CD4-positive, alpha-beta T cell treated with Interleukin-4 for 1 hour (primary cell): ENCODE results near the gene PRSS56.

Experiments
- DNase-seq, 2 donors: peaks; one replicate each; pipeline ENCODE4 v3.0.0-alpha.2; 2020 to 2022

PRSS56 gene

GRCh38 chr2:232502911-232503808 lies 17.0 kb upstream of the PRSS56 start:
- DNase-seq = peak; percentile 5 to 30

GRCh38 chr2:232503809-232504323 lies 16.3 kb upstream of the PRSS56 start:
- no peak for DNase-seq

DNA sequence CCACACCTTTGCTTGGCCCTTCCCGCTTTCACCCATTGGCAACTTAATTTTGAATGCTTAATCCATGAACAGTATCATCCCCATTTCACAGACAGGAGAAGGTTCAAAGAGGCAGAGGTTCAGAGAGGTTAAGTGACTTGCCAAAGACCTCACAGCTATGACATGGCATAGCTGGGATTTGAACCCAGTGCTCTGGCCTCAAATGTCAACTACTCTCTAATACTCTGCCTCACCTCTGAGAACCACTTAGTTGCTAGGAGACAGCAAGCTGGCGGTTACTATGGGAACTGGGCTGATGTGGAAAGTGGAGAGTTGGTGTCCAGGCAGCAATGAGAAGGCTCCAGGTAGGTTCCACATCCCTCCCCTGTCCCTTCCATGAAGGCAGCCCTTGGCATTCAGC lies 15.8 kb upstream of the PRSS56 start:
- no peak for DNase-seq

GRCh38 chr2:232505856-232506255 lies 14.3 kb upstream of the PRSS56 start:
- DNase-seq = no peak

GRCh38 chr2:232506709-232507108 lies 13.5 kb upstream of the PRSS56 start:
- no peak for DNase-seq

GRCh38 chr2:232508251-232508650 lies 11.9 kb upstream of the PRSS56 start:
- DNase-seq = no peak

GRCh38 chr2:232511336-232511890 lies 8.8 kb upstream of the PRSS56 start:
- no peak for DNase-seq

- no peak for DNase-seq
These were observed 7.6 kb upstream of the PRSS56 start for GRCh38 chr2:232512602-232513001.

- no peak for DNase-seq
These were observed 6.8 kb upstream of the PRSS56 start for GRCh38 chr2:232513353-232513752.

- DNase-seq = no peak
These were observed 4.5 kb upstream of the PRSS56 start for GRCh38 chr2:232515639-232516038.

DNA sequence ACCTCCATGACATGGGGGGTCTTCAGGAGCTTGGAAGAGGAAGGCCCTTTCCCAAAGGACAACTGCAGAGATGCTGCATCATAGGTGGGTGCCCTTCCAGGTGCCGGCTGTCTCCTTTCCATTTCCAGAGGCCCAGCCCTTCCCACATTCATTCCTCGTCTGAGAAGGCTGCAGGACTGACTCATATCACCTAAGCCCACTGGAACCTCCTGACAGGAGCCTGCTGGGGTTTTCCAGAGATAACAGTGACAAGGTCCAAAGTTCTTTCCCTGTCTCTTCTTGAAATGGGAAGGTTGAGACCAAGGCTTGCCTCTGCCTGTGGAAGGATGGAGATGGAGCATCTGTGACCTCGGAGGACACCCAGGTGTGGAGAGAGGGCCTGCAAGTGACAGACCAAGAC lies 3.6 kb upstream of the PRSS56 start:
- DNase-seq = no peak

DNA sequence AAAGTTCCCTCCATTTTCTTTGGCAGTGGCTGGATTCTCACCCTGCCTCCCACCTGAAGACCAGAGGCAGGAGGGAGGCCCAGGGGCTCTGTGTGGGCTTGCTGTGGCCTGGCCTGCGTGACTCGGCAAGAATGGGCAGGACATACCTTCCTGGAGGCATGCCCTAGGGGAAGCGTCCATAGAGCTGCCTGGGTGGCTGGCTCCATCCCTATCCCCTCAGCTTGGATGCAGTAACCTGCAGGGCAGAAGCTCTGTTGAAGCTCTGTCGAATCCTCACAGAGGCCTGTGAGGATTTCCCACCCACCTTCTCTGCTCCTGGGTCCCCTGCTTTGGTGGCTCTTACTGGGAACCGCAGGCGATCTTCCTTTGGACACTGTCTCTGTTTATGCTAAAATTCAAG lies 1.3 kb upstream of the PRSS56 start:
- DNase-seq = no peak

DNA sequence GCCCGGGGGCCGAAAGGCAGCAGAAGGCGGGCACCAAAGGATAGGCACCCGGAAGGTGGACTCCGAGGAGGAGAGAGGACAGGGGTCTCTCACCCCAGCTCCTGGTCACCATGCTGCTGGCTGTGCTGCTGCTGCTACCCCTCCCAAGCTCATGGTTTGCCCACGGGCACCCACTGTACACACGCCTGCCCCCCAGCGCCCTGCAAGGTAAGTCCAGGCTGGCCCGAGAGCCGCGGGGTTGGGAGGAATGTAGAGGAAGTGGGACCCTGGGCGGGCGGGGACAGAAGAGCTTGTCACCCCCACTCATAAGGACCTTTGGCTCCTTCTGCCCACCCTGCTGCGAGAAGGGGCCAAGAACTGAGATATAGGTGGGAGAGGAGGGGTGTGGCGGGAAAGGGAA lies 301 bp downstream of the PRSS56 start:
- DNase-seq = no peak

DNA sequence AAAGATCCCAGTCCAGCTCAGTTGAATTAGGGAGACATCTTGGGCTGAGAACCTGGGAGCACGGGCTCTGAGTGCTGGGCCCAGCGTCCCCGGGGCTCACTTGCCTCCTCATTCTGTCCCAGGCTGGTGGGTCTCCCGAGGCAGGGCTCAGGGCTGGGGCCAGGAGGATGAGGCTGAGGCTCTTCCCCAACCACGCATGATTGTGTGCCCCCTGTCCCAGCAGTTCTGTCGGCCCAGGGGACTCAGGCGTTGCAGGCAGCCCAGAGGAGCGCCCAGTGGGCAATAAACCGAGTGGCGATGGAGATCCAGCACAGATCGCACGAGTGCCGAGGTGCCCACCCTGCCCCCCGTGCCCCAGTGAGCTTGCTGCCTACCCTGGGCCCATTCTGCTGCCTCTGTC lies 910 bp downstream of the PRSS56 start:
- no peak for DNase-seq

DNA sequence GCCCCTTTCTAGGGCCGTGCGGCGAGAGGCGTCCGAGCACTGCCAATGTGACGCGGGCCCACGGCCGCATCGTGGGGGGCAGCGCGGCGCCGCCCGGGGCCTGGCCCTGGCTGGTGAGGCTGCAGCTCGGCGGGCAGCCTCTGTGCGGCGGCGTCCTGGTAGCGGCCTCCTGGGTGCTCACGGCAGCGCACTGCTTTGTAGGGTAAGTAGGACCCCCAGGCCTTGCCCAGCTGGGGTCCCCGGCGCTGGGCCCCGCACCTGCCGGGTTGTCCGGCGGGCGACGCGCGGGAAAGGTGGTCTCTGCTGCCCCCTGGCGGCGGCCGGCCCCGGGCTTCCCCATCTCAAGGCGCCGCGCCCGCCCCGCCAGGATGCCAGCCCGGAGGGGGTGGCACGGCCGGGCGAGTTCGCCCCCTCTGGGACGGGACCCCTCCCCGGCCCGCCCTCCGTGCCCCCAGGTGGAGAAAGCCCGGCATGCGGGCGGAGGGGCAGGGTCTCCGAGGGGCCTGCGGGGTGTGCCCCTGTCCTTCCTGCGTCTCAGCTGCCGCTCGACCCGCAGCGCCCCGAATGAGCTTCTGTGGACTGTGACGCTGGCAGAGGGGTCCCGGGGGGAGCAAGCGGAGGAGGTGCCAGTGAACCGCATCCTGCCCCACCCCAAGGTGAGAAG lies 1.9 kb downstream of the PRSS56 start:
- DNase-seq = peak; percentile 45 to 52

GRCh38 chr2:232522623-232523401 lies 2.6 kb downstream of the PRSS56 start:
- DNase-seq = no peak

- DNase-seq = no peak
These were observed 3.2 kb downstream of the PRSS56 start for GRCh38 chr2:232523402-232523681.

- DNase-seq = no peak
These were observed 3.8 kb downstream of the PRSS56 start for GRCh38 chr2:232523682-232524597.

GRCh38 chr2:232524771-232525170 lies 4.6 kb downstream of the PRSS56 start:
- DNase-seq = no peak

DNA sequence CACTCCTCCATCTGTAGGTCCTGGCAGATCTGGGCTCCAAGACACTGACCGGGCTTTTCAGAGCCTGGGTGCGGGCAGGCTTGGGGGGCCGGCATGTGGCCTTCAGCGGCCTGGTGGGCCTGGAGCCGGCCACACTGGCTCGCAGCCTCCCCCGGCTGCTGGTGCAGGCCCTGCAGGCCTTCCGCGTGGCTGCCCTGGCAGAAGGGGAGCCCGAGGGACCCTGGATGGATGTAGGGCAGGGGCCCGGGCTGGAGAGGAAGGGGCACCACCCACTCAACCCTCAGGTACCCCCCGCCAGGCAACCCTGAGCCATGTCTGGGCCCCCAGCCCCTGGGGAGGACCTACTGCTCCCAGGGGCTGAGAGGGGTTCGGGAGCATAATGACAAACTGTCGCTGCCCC lies 5.0 kb downstream of the PRSS56 start:
- no peak for DNase-seq

DNA sequence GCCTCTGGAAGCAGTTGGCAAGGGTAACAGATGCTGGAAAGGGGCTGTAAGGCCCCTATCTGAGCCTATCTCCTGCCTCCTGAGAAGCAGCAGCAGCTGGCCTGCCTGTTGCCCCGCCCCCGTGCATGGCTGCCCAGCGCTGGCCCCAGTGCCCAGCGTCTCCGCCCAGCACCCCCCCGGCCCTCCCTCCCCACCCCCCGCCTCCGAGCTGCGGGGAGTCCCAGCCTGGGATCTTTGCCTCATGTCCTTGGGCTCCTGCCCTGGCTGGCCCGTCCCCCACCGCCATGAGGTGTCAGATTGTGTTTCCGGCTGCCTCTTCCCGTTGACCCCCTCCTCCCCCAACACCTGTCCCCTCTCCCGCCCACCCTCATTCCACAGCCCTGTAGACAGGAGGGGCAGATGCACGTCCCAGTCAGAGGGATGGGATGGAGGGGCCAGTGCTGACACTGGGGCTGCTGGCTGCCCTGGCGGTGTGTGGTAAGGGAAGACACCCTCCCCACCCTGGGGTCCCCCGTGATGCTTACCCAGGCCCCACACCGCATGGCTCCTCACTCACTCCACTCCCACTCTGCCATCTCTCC lies 5.7 kb downstream of the PRSS56 start, which contains the start of gene CHRND:
CHRND (plus strand) TSS at position 370 of the 581 bp plus-strand sequence; CDS start at position 426, 56 bp downstream.
- DNase-seq = no peak
